Esophagus (tissue), 2 donors: ENCODE results near the gene SPOCD1. TPM values are rescaled to one million over a fixed set of nuclear protein-coding genes. Genes with fewer than 3 reads are reported as not detected.

Source experiments
- H3K27ac ChIP-seq, 2 donors: one replicate each; pipeline ENCODE4 v1.5.1; 2013; ENCODE audit warnings: low read depth in 2 of 2, mild to moderate bottlenecking in 2 of 2, inconsistent platforms in 1 of 2, low read length in 1 of 2, moderate library complexity in 1 of 2
- H3K27me3 ChIP-seq, 2 donors: one replicate each; pipeline ENCODE4 v1.6.1; 2013; ENCODE audit warnings: low read length in 2 of 2, control low read depth in 1 of 2, mild to moderate bottlenecking in 1 of 2; ENCODE audit not compliant: insufficient read depth in 2 of 2, control insufficient read depth in 1 of 2
- H3K36me3 ChIP-seq, 2 donors: one replicate each; pipeline ENCODE4 v1.6.1; 2013; ENCODE audit warnings: low read length in 1 of 2; ENCODE audit not compliant: control insufficient read depth in 2 of 2, insufficient read depth in 2 of 2
- H3K4me1 ChIP-seq, 2 donors: one replicate each; pipeline ENCODE4 v1.6.1; 2013; ENCODE audit warnings: low read length in 1 of 2; ENCODE audit not compliant: control insufficient read depth in 2 of 2, insufficient read depth in 2 of 2
- H3K4me3 ChIP-seq, 2 donors: one replicate each; pipeline ENCODE4 v1.5.1; 2013; ENCODE audit warnings: low read length in 2 of 2, mild to moderate bottlenecking in 2 of 2, low read depth in 1 of 2, moderate library complexity in 1 of 2
- H3K9me3 ChIP-seq, 2 donors: one replicate each; pipeline ENCODE4 v1.6.1; 2013; ENCODE audit warnings: mild to moderate bottlenecking in 2 of 2, low read depth in 1 of 2, low read length in 1 of 2, moderate library complexity in 1 of 2; ENCODE audit not compliant: control insufficient read depth in 2 of 2, insufficient read depth in 1 of 2
- WGBS, 2 donors: extraction: QIAGEN DNeasy Blood & Tissue Kit; methylation state at CpG; one replicate each; pipeline ENCODE4 v1.1.7; 2013; 5-methylcytosine and 5-hydroxymethylcytosine counted together
- polyA plus RNA-seq, 2 donors: library from polyadenylated mRNA; stranded (reverse); fragments of 200-250 nt; gene quantifications; one replicate each; pipeline ENCODE4 v1.2.3, GENCODE V29; 2013
- donor health status: healthy with polysubstance abuse.
- donor health status: Bipolar disorder and iron deficiency.

The SPOCD1 gene
- polyA plus RNA-seq, 2 donors, result 0.08 to 0.13 TPM

- H3K36me3 ChIP-seq, result no peaks in the 10 kb centered on the region
- no peak overlapping the region for H3K27ac ChIP-seq
- no peaks in the 10 kb centered on the region for H3K4me1 ChIP-seq
Measured at GRCh38 chr1:31748365-31748764, 67.5 kb downstream of the SPOCD1 start.

GRCh38 chr1:31747304-31747703, 68.5 kb downstream of the SPOCD1 start:
- Histone ChIP-seq H3K4me1 (no peaks in the 10 kb centered on the region), H3K27me3 (no peaks in the 10 kb centered on the region), H3K9me3 (no peaks in the 10 kb centered on the region), H3K36me3 (no peaks in the 10 kb centered on the region), H3K4me3 (no peak overlapping the region), H3K27ac (no peak overlapping the region)
- 76 to 86% methylated on average over 1 of the region's 1 CpG for WGBS, 2 donors

More at GRCh38 chr1:31748365-31748764, 67.5 kb downstream of the SPOCD1 start:
- H3K27me3 ChIP-seq, result no peaks in the 10 kb centered on the region
- WGBS, 2 donors, result 60 to 81% methylated on average over 4 of the region's 4 CpGs
- H3K9me3 ChIP-seq, result no peaks in the 10 kb centered on the region
- no peak overlapping the region for H3K4me3 ChIP-seq

DNA sequence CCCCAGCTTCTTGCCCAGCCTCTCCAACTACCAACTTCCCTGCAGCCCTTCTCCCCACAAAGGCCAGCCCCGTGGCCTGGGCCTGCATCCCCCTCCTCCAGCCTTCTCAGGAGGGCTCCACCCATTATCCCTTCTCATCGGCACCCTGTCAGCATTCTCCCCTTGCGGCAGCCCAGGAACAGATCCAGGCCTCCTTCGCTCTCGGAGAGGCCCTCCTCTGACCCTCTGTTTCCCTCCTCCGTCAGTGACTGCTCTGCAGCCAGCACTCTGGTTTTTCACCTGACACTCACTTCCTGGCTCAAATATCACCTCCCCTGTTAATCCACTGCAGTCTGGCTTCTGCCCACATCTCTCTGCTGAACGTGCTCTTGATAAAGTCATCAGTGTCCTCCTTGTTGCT, 69.1 kb downstream of the SPOCD1 start:
- Histone ChIP-seq H3K27ac (no peak overlapping the region), H3K36me3 (no peaks in the 10 kb centered on the region), H3K4me1 (no peaks in the 10 kb centered on the region), H3K27me3 (no peaks in the 10 kb centered on the region), H3K9me3 (no peaks in the 10 kb centered on the region), H3K4me3 (no peak overlapping the region)
- 65 to 67% methylated on average over 7 of the region's 7 CpGs for WGBS, 2 donors

- Histone ChIP-seq H3K4me1 (no peaks in the 10 kb centered on the region), H3K9me3 (no peaks in the 10 kb centered on the region), H3K4me3 (no peak overlapping the region), H3K36me3 (no peaks in the 10 kb centered on the region), H3K27me3 (no peaks in the 10 kb centered on the region), H3K27ac (no peak overlapping the region)
- WGBS, 2 donors, result 59 to 60% methylated on average over 15 of the region's 15 CpGs
Measured at GRCh38 chr1:31745946-31746670, 69.7 kb downstream of the SPOCD1 start.

GRCh38 chr1:31745096-31745945, 70.5 kb downstream of the SPOCD1 start:
- no peak overlapping the region for H3K4me3 ChIP-seq
- 36 to 50% methylated on average over 4 of the region's 4 CpGs for WGBS, 2 donors
- H3K9me3 ChIP-seq, result no peaks in the 10 kb centered on the region
- H3K4me1 ChIP-seq, result no peaks in the 10 kb centered on the region
- no peak overlapping the region for H3K27ac ChIP-seq
- no peaks in the 10 kb centered on the region for H3K27me3 ChIP-seq
- no peaks in the 10 kb centered on the region for H3K36me3 ChIP-seq

GRCh38 chr1:31744165-31744888, 71.5 kb downstream of the SPOCD1 start:
- H3K4me3 ChIP-seq, result no peak overlapping the region
- no peaks in the 10 kb centered on the region for H3K36me3 ChIP-seq
- H3K27ac ChIP-seq, result no peak overlapping the region
- no peaks in the 10 kb centered on the region for H3K9me3 ChIP-seq
- WGBS, 2 donors, result 86 to 91% methylated on average over 28 of the region's 28 CpGs
- H3K27me3 ChIP-seq, result no peaks in the 10 kb centered on the region
- H3K4me1 ChIP-seq, result peaks cover 0 to 1% of the 10 kb centered on the region in 2 donors

- no peaks in the 10 kb centered on the region for H3K36me3 ChIP-seq
- no peak overlapping the region for H3K27ac ChIP-seq
- 85 to 88% methylated on average over 30 to 32 of the region's 32 CpGs for WGBS, 2 donors
- no peak overlapping the region for H3K4me3 ChIP-seq
- peaks cover 0 to 4% of the 10 kb centered on the region in 2 donors for H3K4me1 ChIP-seq
- no peaks in the 10 kb centered on the region for H3K9me3 ChIP-seq
- no peaks in the 10 kb centered on the region for H3K27me3 ChIP-seq
Measured at GRCh38 chr1:31742462-31743212, 73.2 kb downstream of the SPOCD1 start.
